Common myeloid progenitor, CD34-positive (primary cell): ENCODE measurements around the gene GCSAML.

Experiments
- CTCF ChIA-PET: fragments of 350-600 bp; sonication (Branson Sonifier 250); formaldehyde crosslinking; loops from one replicate; lab custom pipeline; 2021; ENCODE audit warnings: antibody characterized with exemption; lab: Charles Lee
- POLR2A ChIA-PET: fragments of 350-600 bp; sonication (Branson Sonifier 250); formaldehyde crosslinking; loops from one replicate; lab custom pipeline; 2021; ENCODE audit warnings: antibody characterized with exemption; lab: Charles Lee
- DNase-seq, 3 donors: peaks; one replicate each; pipeline versions ENCODE4 v3.0.0 to v3.0.0-alpha.2; 2013
- H3K27ac ChIP-seq, 2 experiments: 1 replicate in 1 of 2; 2 replicates in 1 of 2; pipeline ENCODE4 v1.7.0; 2013; ENCODE audit warnings: inconsistent platforms in 2 of 2, low read length in 2 of 2, mild to moderate bottlenecking in 2 of 2, low read depth in 1 of 2, moderate library complexity in 1 of 2; ENCODE audit not compliant: severe bottlenecking in 2 of 2, insufficient read depth in 1 of 2, poor library complexity in 1 of 2
- H3K27me3 ChIP-seq, 5 experiments: replicated peaks in 2 of 5; 1 replicate in 3 of 5; 2 replicates in 2 of 5; pipeline versions ENCODE4 v1.6.1 to v1.7.0; 2013; ENCODE audit warnings: low read length in 4 of 5, mild to moderate bottlenecking in 2 of 5, moderate library complexity in 2 of 5, inconsistent platforms in 1 of 5; ENCODE audit not compliant: insufficient read depth in 5 of 5, control insufficient read depth in 4 of 5
- H3K36me3 ChIP-seq, 4 experiments: 1 replicate in 2 of 4; 2 replicates in 2 of 4; pipeline versions ENCODE4 v1.6.1 to v1.7.0; 2013; ENCODE audit warnings: low read length in 3 of 4, control low read depth in 1 of 4, mild to moderate bottlenecking in 1 of 4; ENCODE audit not compliant: control insufficient read depth in 4 of 4, insufficient read depth in 4 of 4
- H3K4me1 ChIP-seq, 4 experiments: 1 replicate in 3 of 4; 2 replicates in 1 of 4; pipeline versions ENCODE4 v1.6.1 to v1.7.1; 2013; ENCODE audit warnings: low read length in 3 of 4, mild to moderate bottlenecking in 3 of 4, control low read depth in 1 of 4, inconsistent platforms in 1 of 4, moderate library complexity in 1 of 4; ENCODE audit not compliant: control insufficient read depth in 4 of 4, insufficient read depth in 4 of 4; ENCODE audit errors: control extremely low read depth in 1 of 4
- H3K4me3 ChIP-seq, 7 experiments: 1 replicate in 4 of 7; 2 replicates in 3 of 7; pipeline versions ENCODE4 v1.5.1 to v1.7.0; 2013; ENCODE audit warnings: mild to moderate bottlenecking in 7 of 7, low read length in 6 of 7, moderate library complexity in 6 of 7, inconsistent platforms in 2 of 7, low read depth in 2 of 7, control low read depth in 1 of 7; ENCODE audit not compliant: insufficient read depth in 4 of 7, control insufficient read depth in 1 of 7; ENCODE audit errors: extremely low read depth in 1 of 7
- H3K9me3 ChIP-seq, 5 experiments: 1 replicate in 4 of 5; 2 replicates in 1 of 5; pipeline versions ENCODE4 v1.6.1 to v1.7.1; 2013; ENCODE audit warnings: low read length in 4 of 5, mild to moderate bottlenecking in 2 of 5, inconsistent platforms in 1 of 5, low read depth in 1 of 5, moderate library complexity in 1 of 5; ENCODE audit not compliant: control insufficient read depth in 4 of 5, insufficient read depth in 2 of 5; ENCODE audit errors: control extremely low read depth in 1 of 5
- WGBS: methylation state at CpG from one replicate; pipeline ENCODE4 v1.1.5; 2013; ENCODE audit not compliant: insufficient coverage; 5-methylcytosine and 5-hydroxymethylcytosine counted together

The GCSAML gene

DNA sequence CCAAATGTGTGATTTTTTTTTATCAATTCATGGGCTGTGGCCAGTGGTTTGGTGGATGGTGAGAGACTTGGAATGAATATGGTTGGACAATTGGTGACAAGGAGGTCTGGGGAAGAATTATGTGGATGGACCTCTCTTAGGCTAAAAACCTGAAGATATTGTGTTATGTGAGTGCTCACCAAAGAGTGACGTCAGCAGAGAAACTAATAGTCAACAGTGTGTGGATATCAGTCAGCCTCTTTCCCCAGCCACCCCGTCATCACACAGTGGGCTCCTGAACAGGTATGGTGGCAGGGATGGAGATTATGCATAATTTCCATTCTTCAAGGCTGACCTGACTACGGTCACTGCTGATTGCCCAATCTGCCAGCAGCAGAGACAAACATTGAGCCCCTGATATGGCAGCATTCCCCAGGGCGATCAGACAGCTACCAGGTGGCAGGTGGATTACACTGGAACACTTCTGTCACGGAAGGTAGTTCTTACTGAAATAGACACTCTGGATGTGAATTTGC lies 30.1 kb downstream of the GCSAML start:
- WGBS = 98% methylated on average over 5 of the region's 5 CpGs
- Histone ChIP-seq H3K27ac (no peak overlapping the region), H3K36me3 (peaks cover 3 to 28% (median 15%) of the 10 kb centered on the region in 4 experiments), H3K4me3 (no peak overlapping the region), H3K9me3 (no peaks in the 10 kb centered on the region), H3K27me3 (no peaks in the 10 kb centered on the region), H3K4me1 (peaks cover 0 to 2% (median 0%) of the 10 kb centered on the region in 4 experiments)
- ChIA-PET CTCF (interaction anchor here (1.2 to 2.0 kb wide), 5 partner anchors 9 to 206 kb away, joined by 3 to 7 read pairs (median 5); partner anchors contain the start of gene OR2G2), POLR2A (no interaction called here)
- DNase-seq = no peak

DNA sequence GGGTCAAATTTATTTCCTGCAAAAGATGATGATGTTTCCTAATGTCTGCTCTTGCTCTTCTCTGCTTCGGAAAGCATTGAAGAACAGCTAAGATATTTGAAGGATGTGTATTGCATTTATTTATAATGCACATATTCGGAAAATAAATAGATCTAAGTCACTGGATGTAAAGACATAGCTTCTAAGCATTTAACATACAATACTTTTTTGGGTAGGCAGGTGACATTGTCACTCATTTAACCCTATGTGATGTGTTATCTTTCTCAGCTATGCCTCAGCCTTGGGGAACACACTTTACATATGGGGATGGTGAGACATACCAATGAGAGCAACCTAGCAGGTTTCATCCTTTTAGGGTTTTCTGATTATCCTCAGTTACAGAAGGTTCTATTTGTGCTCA lies 39.1 kb downstream of the GCSAML start, which contains the start of gene OR2G2:
Gene OR2G2, plus strand, starts transcription at position 301 of the 400 bp plus-strand sequence. Its CDS starts 0 bp downstream, at position 301.
- no peaks in the 10 kb centered on the region for H3K9me3 ChIP-seq
- H3K27ac ChIP-seq = no peak within 1 kb of the TSS
- no peaks in the 10 kb centered on the region for H3K4me1 ChIP-seq
- ChIA-PET CTCF (interaction anchor here (1.0 kb wide), 1 partner anchor 10 kb away, joined by 5 read pairs; no protein-coding TSS in a partner anchor), POLR2A (interaction anchor here (0.5 kb wide), 1 partner anchor 487 kb away, joined by 3 read pairs; no protein-coding TSS in a partner anchor)
- H3K36me3 ChIP-seq = no peaks in the 10 kb centered on the region
- H3K27me3 ChIP-seq = no peaks in the 10 kb centered on the region
- no peak within 1 kb of the TSS for H3K4me3 ChIP-seq
- DNase-seq = no peak
- WGBS = no CpG with 5 or more reads among the region's 2 CpGs

DNA sequence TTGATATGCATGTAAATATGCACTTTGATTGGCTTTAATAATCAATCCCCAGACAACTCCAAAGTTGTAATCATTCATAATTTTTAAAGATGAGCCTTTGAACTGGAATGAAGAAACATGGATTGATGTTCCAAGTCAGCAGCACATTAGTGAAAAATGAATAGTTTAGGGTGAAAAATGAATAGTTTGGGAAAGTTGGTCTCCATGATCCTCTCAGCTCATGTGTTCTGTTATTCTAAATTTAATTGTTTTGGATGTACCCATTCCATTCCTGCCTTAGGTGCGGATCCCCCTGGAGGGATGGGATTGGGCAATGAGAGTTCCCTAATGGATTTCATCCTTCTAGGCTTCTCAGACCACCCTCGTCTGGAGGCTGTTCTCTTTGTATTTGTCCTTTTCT lies 56.4 kb downstream of the GCSAML start, which contains the start of gene OR2G3:
Gene OR2G3, plus strand, starts transcription at position 301 of the 400 bp plus-strand sequence. Its CDS starts 0 bp downstream, at position 301.
- Histone ChIP-seq H3K9me3 (peaks cover 0 to 5% (median 0%) of the 10 kb centered on the region in 5 experiments), H3K4me3 (no peak within 1 kb of the TSS), H3K27me3 (no peaks in the 10 kb centered on the region), H3K27ac (no peak within 1 kb of the TSS), H3K4me1 (no peaks in the 10 kb centered on the region), H3K36me3 (no peaks in the 10 kb centered on the region)
- POLR2A ChIA-PET = no interaction called here
- WGBS = 83% methylated on average over 2 of the region's 2 CpGs
- no peak for DNase-seq
- CTCF ChIA-PET = no interaction called here

DNA sequence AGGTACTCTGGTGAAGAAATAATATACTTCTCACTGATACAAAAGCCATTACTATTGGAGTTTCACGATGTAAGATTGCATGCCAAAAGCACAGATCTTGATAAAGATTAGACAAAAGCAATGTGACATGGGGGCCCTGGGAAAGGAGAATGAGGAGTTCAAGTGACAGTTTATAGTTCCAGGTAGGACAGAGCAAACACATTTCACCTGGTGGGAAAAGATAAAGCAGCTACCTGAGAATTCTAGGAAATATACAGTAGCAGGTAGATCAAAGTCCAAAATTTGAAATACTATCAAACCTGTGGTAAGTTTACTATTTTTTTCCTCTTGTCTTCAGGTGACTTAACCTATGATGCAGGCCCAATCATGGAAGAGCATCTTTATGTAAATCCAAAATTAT lies 64.5 kb downstream of the GCSAML start:
- no CpG with 5 or more reads among the region's 1 CpG for WGBS
- Histone ChIP-seq H3K4me1 (no peaks in the 10 kb centered on the region), H3K27me3 (no peaks in the 10 kb centered on the region), H3K36me3 (no peaks in the 10 kb centered on the region), H3K9me3 (peaks cover 0 to 3% (median 0%) of the 10 kb centered on the region in 5 experiments), H3K4me3 (no peak overlapping the region), H3K27ac (no peak overlapping the region)
- POLR2A ChIA-PET = no interaction called here
- CTCF ChIA-PET = interaction anchor here (1.2 kb wide), 1 partner anchor 11 kb away, joined by 6 read pairs; no protein-coding TSS in a partner anchor
- DNase-seq = no peak

DNA sequence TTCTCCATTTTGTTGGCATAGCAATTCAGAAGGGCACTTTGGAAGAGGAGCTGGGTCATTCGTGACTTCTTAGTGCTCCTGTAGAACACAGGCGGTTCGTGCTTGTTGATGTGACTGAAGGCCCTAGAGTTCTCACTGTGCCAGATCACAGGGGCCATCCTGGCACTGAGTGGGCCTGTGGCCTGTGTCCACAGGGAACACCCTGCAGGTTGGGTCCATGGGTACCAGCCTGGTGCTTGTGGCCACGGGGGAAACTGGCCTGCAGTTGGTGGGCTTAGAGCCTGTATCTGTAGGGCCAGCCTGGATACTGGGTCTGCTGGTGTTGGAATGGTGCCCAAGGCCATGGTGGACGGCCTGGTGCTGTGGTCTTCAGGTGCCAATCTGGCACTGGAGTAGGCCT lies 65.7 kb downstream of the GCSAML start:
- WGBS = 100% methylated on average over 5 of the region's 5 CpGs
- H3K4me1 ChIP-seq = no peaks in the 10 kb centered on the region
- H3K27ac ChIP-seq = no peak overlapping the region
- no peaks in the 10 kb centered on the region for H3K9me3 ChIP-seq
- no peaks in the 10 kb centered on the region for H3K36me3 ChIP-seq
- DNase-seq = no peak
- no peaks in the 10 kb centered on the region for H3K27me3 ChIP-seq
- H3K4me3 ChIP-seq = no peak overlapping the region
- POLR2A ChIA-PET = interaction anchor here (0.6 kb wide), 1 partner anchor 77 kb away, joined by 3 read pairs; no protein-coding TSS in a partner anchor
- CTCF ChIA-PET = no interaction called here
